Heart left ventricle (tissue), 13 donors: ENCODE results near the gene NUP50.

Source experiments
- POLR2A ChIP-seq, 2 donors: fragments of 450-650 bp; IDR thresholded peaks; one replicate each; pipeline ENCODE4 v1.6.1; 2017; ENCODE audit warnings: antibody characterized with exemption in 2 of 2, mild to moderate bottlenecking in 2 of 2, moderate library complexity in 2 of 2
- TF ChIP-seq, protein P1 (sequence below), 12 donors: fragments of 200-600 bp; sonication (generic) in 4 of 12; IDR thresholded peaks; one replicate each; pipeline versions ENCODE4 v1.5.0 to v1.8.0; 2018 to 2022; ENCODE audit warnings: antibody characterized with exemption in 12 of 12, mild to moderate bottlenecking in 5 of 12
- donor health status: ischemic (EF 13 %, LVEDD 7.1; RV severe dilation, severe dysfunction).
- donor health status: DM: no; HTN: yes; CAD: no.
- donor health status: DM: no; HTN: no; CAD: no.
- donor health status: ischemic (EF 25% LVEDD 6.9; RV normal size, moderate dysfunction).
- donor health status: ischemic (EF 25% LVEDD 5.7; RV mildly dilated, moderate dysfunction).
- donor health status: ischemic (EF 35%, LVEDD 5.7; RV mildly dilated, moderate dysfunction).
- donor health status: nonischemic (EF 11% LVEDD 7.7; RV severe dilation, severe dysfunction).
- donor health status: DM: yes; HTN: yes; CAD: no.
- donor health status: PGD.
- donor health status: ischemic (EF 29% LVEDD 5.4; RV normal size, mild dysfunction).
- donor health status: nonischemic (EF 23%, LVEDD 6.1; RV moderate dilation, normal function).

DNA sequence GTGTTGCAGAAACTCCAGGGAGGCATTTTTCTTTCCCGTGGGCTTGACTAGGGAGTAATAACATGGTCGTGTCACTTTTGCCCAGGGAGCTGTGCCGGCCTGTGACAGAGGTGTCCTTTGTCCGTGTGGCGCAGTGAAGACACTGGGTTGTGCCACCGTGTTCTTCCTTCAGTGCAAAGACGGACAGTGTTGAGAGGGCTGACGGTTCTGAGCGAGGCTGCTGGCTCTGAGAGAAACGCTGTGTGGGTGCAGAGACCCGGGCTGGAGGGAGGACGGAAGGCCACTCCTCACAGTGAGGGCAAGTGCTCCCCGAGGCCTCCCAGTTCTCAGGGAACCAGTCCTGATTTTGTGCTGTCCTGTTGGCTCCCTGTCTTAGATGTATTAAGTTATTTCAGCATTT is 20.2 kb downstream of the NUP50 start:
- TF ChIP-seq, protein P1, sequence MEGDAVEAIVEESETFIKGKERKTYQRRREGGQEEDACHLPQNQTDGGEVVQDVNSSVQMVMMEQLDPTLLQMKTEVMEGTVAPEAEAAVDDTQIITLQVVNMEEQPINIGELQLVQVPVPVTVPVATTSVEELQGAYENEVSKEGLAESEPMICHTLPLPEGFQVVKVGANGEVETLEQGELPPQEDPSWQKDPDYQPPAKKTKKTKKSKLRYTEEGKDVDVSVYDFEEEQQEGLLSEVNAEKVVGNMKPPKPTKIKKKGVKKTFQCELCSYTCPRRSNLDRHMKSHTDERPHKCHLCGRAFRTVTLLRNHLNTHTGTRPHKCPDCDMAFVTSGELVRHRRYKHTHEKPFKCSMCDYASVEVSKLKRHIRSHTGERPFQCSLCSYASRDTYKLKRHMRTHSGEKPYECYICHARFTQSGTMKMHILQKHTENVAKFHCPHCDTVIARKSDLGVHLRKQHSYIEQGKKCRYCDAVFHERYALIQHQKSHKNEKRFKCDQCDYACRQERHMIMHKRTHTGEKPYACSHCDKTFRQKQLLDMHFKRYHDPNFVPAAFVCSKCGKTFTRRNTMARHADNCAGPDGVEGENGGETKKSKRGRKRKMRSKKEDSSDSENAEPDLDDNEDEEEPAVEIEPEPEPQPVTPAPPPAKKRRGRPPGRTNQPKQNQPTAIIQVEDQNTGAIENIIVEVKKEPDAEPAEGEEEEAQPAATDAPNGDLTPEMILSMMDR (IDR thresholded peaks at IDR 0.05): no peak
- TF ChIP-seq POLR2A (IDR thresholded peaks at IDR 0.05): no peak
